OCI-LY7 (cell line): ENCODE data around the gene MSRB2. TPM values are rescaled to one million over a fixed set of nuclear protein-coding genes. Genes with fewer than 3 reads are reported as not detected.
"Not testable (repeated sequence)": the region's sequence is repeated elsewhere in the genome, so short reads cannot be mapped to it uniquely, and the experiment has no call there.

Experiments used
- BruUV-seq: library from RNA; stranded (reverse); fragments of 400-500 nt; replicated peaks from 2 replicates; lab custom pipeline; 2021; lab: Mats Ljungman, UMichigan
- CTCF ChIA-PET: fragments of 300-600 bp; sonication (Branson Sonifier 250); formaldehyde crosslinking; loops from one replicate; lab custom pipeline; 2022; ENCODE audit warnings: antibody characterized with exemption; ENCODE audit not compliant: unreplicated experiment; lab: Charles Lee
- POLR2A ChIA-PET: fragments of 300-600 bp; sonication (Branson Sonifier 250); formaldehyde crosslinking; loops from one replicate; lab custom pipeline; 2022; ENCODE audit warnings: antibody characterized with exemption; lab: Charles Lee
- DNase-seq: peaks from one replicate; pipeline ENCODE4 v3.0.0-alpha.2; 2015; ENCODE audit warnings: low spot score
- H2AFZ ChIP-seq: fragments of 200-600 bp; sonication (generic), shearing (Covaris generic); 2 replicates; pipeline ENCODE4 v1.6.1; 2014; ENCODE audit warnings: mild to moderate bottlenecking, antibody characterized with exemption, low read length, moderate library complexity
- H3K27ac ChIP-seq: fragments of 200-600 bp; sonication (generic); 2 replicates; pipeline ENCODE4 v1.5.1; 2014; ENCODE audit warnings: mixed run types, low read depth, mild to moderate bottlenecking, moderate library complexity, low read length, inconsistent platforms; ENCODE audit not compliant: poor library complexity, severe bottlenecking
- H3K36me3 ChIP-seq: fragments of 200-600 bp; sonication (generic); 2 replicates; pipeline ENCODE4 v1.6.1; 2014; ENCODE audit warnings: mild to moderate bottlenecking, antibody characterized with exemption, low read length, moderate library complexity, mixed read lengths; ENCODE audit not compliant: insufficient read depth
- H3K4me1 ChIP-seq: fragments of 200-600 bp; sonication (generic); 2 replicates; pipeline ENCODE4 v1.5.1; 2014; ENCODE audit warnings: mild to moderate bottlenecking, low read length; ENCODE audit not compliant: insufficient read depth, poor library complexity, severe bottlenecking
- H3K4me2 ChIP-seq: fragments of 200-600 bp; sonication (generic); 2 replicates; pipeline ENCODE4 v1.6.1; 2014; ENCODE audit warnings: mild to moderate bottlenecking, low read length
- H3K4me3 ChIP-seq: fragments of 200-600 bp; sonication (generic); 2 replicates; pipeline ENCODE4 v1.5.1; 2014; ENCODE audit warnings: mild to moderate bottlenecking, low read depth, low read length; ENCODE audit not compliant: poor library complexity, severe bottlenecking
- H3K79me2 ChIP-seq: fragments of 200-600 bp; sonication (generic); 2 replicates; pipeline ENCODE4 v1.6.1; 2016; ENCODE audit warnings: low read depth, mild to moderate bottlenecking, low read length, moderate library complexity, mixed read lengths; ENCODE audit not compliant: insufficient read depth
- H3K9me2 ChIP-seq: fragments of 200-600 bp; sonication (generic); 2 replicates; pipeline ENCODE4 v1.6.1; 2016; ENCODE audit warnings: mild to moderate bottlenecking, low read length, mixed read lengths; ENCODE audit not compliant: insufficient read depth
- H3K9me3 ChIP-seq: fragments of 200-600 bp; sonication (generic); 2 replicates; pipeline ENCODE4 v1.6.1; 2014; ENCODE audit warnings: mild to moderate bottlenecking, mixed run types, low read length, mixed read lengths
- H4K20me1 ChIP-seq: fragments of 200-600 bp; sonication (generic); 2 replicates; pipeline ENCODE4 v1.6.1; 2014; ENCODE audit warnings: mild to moderate bottlenecking, antibody characterized with exemption, low read length, moderate library complexity, mixed read lengths; ENCODE audit not compliant: insufficient read depth
- EZH2phosphoT487 ChIP-seq: fragments of 200-600 bp; sonication (generic); IDR thresholded peaks from 2 replicates; pipeline ENCODE4 v1.6.1; 2018; ENCODE audit warnings: low read depth, borderline replicate concordance, mild to moderate bottlenecking, mixed run types, antibody characterized with exemption, low read length, moderate library complexity, mixed read lengths
- intact Hi-C: fragments of 100-400 bp; cut with micrococcal nuclease; formaldehyde crosslinking; loops from one replicate; pipeline ENCODE4 v1.10.0; 2022; ENCODE audit not compliant: unreplicated experiment
- total RNA-seq, 2 experiments: library from RNA; depleted of rRNA in 1 of 2; stranded (reverse); fragments of >200 nt in 1 of 2; shearing (Covaris generic) in 1 of 2; gene quantifications; 2 replicates each; pipeline ENCODE4 v1.2.3, GENCODE V29; 2014 to 2022
- TF ChIP-seq, protein P1 (sequence below): fragments of 200-600 bp; sonication (generic); conservative IDR thresholded peaks from 2 replicates; pipeline ENCODE4 v1.5.1; 2014; ENCODE audit warnings: mild to moderate bottlenecking, antibody characterized with exemption, low read length, moderate library complexity, mixed read lengths

Gene MSRB2
- total RNA-seq, 2 experiments from 2014 or later = 8.1 to 17.6 TPM

DNA sequence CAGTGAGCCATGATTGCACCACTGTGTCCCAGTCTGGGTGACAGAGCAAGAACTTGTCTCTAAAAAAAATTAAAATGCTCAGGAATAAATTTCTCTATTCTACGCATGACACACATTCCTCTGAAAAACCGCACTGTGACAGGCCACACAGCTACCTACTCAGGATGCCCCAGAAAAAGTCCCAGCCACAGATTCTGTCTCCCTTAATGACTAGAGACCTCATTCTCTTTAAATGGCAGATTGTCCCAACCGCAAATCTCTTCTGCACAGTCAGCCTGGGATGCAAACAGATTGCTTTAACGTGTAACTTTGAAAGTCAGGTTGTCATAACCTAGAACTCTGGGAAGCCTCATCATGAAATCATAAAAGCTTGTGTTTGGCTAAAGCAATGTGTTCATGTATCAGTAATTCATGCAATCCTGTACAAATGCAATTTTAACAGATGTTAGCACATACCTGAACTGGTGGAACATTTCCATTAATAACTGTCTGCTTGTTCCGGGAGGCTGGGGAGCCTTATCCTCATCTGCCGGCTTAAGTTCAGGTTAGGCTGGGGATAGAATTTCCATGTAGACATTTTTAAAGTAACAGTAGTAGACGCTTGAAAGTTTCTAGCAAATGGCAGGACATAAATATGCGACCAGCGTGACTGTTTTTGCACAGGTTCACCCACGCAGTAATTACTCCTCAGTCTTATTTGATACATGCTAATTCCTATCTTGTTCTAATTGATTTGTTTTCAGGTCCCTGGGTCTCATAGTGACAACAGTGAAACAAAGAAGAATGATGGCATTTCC is 26.2 kb upstream of the MSRB2 start:
- no TSS peak for BruUV-seq
- no peak for DNase-seq
- no peaks in the 10 kb centered on the region for H3K79me2 ChIP-seq
- no peaks in the 10 kb centered on the region for H3K9me2 ChIP-seq
- H3K36me3 ChIP-seq = no peaks in the 10 kb centered on the region
- no peak overlapping the region for H3K4me3 ChIP-seq
- H3K27ac ChIP-seq = no peak overlapping the region
- no peaks in the 10 kb centered on the region for H3K9me3 ChIP-seq
- no peaks in the 10 kb centered on the region for H4K20me1 ChIP-seq
- CTCF ChIA-PET = interaction anchor here (0.6 kb wide), 1 partner anchor 213 kb away, joined by 3 read pairs; no protein-coding TSS in a partner anchor
- POLR2A ChIA-PET = no interaction called here
- TF ChIP-seq, protein P1, sequence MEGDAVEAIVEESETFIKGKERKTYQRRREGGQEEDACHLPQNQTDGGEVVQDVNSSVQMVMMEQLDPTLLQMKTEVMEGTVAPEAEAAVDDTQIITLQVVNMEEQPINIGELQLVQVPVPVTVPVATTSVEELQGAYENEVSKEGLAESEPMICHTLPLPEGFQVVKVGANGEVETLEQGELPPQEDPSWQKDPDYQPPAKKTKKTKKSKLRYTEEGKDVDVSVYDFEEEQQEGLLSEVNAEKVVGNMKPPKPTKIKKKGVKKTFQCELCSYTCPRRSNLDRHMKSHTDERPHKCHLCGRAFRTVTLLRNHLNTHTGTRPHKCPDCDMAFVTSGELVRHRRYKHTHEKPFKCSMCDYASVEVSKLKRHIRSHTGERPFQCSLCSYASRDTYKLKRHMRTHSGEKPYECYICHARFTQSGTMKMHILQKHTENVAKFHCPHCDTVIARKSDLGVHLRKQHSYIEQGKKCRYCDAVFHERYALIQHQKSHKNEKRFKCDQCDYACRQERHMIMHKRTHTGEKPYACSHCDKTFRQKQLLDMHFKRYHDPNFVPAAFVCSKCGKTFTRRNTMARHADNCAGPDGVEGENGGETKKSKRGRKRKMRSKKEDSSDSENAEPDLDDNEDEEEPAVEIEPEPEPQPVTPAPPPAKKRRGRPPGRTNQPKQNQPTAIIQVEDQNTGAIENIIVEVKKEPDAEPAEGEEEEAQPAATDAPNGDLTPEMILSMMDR = no peak
- no peak for TF ChIP-seq EZH2phosphoT487
- no peak overlapping the region for H2AFZ ChIP-seq
- intact Hi-C loops = loop anchor here (10.0 kb wide), 1 partner anchor 494 kb away; no protein-coding TSS in a partner anchor
- no peaks in the 10 kb centered on the region for H3K4me1 ChIP-seq
- H3K4me2 ChIP-seq = no peak overlapping the region

DNA sequence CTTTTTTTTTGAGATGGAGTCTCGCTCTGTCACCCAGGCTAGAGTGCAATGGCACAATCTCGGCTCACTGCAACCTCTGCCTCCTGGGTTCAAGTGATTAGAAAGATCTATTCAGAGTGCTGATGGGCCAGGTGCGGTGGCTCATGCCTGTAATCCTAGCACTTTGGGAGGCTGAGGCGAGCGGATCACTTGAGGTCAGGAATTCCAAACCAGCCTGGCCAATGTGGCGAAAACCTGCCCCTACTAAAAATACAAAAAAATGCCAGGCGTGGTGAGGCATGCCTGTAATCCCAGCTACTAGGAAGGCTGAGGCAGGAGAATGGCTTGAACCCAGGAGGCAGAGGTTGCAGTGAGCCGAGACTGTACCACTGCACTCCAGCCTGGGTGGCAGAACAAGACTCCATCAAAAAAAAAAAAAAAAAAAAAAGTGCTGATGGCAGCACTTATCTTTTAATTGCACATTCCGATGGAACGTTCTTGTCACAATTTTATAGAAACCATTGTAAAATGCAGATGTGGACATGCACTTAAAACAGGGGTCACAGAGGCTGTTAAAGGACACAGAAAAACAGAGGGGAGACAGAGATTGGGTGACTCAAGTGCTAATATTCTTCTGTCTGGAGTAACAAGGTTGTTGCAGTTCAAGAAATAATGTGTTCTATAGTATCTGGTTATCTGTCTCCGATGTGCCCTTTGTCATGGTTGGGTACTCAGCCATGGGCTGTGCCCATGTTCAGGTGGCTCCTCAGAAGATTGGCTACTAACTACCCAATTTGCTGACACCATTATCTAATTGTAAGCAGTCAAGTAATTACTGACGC is 25.1 kb upstream of the MSRB2 start:
- H3K9me2 ChIP-seq, H3K9me3 ChIP-seq, intact Hi-C loops, H3K4me1 ChIP-seq, H4K20me1 ChIP-seq, H3K4me2 ChIP-seq, H3K4me3 ChIP-seq, BruUV-seq, H2AFZ ChIP-seq, H3K36me3 ChIP-seq, H3K79me2 ChIP-seq, CTCF ChIA-PET, H3K27ac ChIP-seq, DNase-seq: not testable (repeated sequence)
- POLR2A ChIA-PET = interaction anchor here (0.7 kb wide), 1 partner anchor 864 kb away, joined by 5 read pairs; no protein-coding TSS in a partner anchor

DNA sequence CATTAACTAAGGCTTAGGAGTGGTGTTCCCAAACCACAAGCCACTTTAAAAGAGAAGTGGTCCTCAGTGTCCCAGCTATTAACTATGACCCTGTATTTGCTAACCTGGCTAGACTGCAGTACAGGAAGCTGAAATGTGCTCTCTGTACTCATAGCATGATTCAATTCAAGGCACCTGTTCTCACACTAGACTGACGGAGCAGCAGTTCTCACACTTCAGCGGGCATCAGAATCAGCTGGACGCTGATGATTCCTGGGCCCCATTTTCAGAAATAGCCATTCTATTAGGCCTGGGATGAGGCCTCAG is 24.5 kb upstream of the MSRB2 start:
- CTCF ChIA-PET = no interaction called here
- H3K36me3 ChIP-seq = no peaks in the 10 kb centered on the region
- POLR2A ChIA-PET = no interaction called here
- H3K9me2 ChIP-seq = no peaks in the 10 kb centered on the region
- BruUV-seq = no TSS peak
- no peaks in the 10 kb centered on the region for H3K79me2 ChIP-seq
- H4K20me1 ChIP-seq = no peaks in the 10 kb centered on the region
- intact Hi-C loops = no loop called here
- TF ChIP-seq EZH2phosphoT487 = no peak
- TF ChIP-seq, protein P1 = no peak
- no peak for DNase-seq
- no peak overlapping the region for H3K27ac ChIP-seq
- H3K4me2 ChIP-seq = no peak overlapping the region
- H3K9me3 ChIP-seq = no peaks in the 10 kb centered on the region
- no peaks in the 10 kb centered on the region for H3K4me1 ChIP-seq
- no peak overlapping the region for H2AFZ ChIP-seq
- H3K4me3 ChIP-seq = no peak overlapping the region

DNA sequence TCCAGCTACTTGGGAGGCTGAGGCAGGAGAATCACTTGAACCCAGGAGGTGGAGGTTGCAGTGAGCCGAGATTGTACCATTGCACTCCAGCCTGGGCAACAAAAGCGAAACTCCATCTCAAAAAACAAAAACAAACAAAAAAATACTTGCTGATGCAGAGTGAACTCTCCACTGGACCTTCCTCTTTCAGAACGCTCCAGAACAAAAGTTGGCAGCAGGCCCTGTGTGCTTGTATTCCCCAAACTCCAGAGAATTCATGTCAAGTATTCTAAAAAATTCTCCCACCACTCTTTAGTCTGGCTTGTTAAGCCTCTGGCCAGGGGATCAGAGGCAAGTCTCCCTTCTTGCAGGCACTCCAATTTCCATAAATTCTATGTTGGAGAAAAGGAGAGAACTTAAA is 22.8 kb upstream of the MSRB2 start:
- H3K4me3 ChIP-seq, POLR2A ChIA-PET, H3K9me2 ChIP-seq, H3K9me3 ChIP-seq, CTCF ChIA-PET, H4K20me1 ChIP-seq, DNase-seq, H3K36me3 ChIP-seq, H3K4me1 ChIP-seq, H3K4me2 ChIP-seq, H2AFZ ChIP-seq, H3K79me2 ChIP-seq, BruUV-seq, H3K27ac ChIP-seq, intact Hi-C loops: not testable (repeated sequence)
